NCI-H1048 (cell line): ENCODE results near the gene ELL3.
"Not testable (repeated sequence)": the region's sequence is repeated elsewhere in the genome, so short reads cannot be mapped to it uniquely, and the experiment has no call there.

Experiments
- DNase-seq: peaks from one replicate; lab custom pipeline; 2025; lab: John Stamatoyannopoulos, UW

The ELL3 gene

DNA sequence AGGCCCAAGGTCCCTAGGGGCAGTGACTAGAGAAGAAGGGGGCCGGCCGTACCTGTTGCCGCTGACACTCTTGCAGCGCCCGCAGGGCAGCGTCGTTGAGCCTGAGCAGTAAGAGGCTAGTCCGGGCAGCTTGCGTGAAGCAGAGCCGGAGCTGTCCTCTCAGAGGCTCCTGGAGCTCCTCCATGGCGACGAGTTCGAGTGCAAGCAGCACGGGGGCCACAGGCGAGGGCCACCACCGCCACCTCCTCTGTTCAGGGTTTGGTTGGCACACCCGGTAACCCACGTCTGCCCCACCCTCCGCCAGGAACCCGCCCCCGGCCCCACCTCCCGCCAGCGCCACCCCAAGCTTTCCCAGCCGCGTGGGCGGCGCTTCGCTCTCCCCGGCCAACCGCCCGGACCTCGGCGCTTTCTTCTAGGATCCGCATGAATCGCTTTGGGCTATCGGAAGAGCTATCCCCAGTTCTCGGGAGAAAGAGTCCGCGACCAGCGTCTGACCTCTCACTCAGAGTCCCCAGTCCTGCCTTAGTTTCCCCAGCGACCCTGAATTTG is at the start of gene ELL3:
TSS of gene ELL3 (minus strand) at position 249 of the 549 bp plus-strand sequence. CDS start at position 184, 65 bp downstream.
- DNase-seq = peak; percentile 71

DNA sequence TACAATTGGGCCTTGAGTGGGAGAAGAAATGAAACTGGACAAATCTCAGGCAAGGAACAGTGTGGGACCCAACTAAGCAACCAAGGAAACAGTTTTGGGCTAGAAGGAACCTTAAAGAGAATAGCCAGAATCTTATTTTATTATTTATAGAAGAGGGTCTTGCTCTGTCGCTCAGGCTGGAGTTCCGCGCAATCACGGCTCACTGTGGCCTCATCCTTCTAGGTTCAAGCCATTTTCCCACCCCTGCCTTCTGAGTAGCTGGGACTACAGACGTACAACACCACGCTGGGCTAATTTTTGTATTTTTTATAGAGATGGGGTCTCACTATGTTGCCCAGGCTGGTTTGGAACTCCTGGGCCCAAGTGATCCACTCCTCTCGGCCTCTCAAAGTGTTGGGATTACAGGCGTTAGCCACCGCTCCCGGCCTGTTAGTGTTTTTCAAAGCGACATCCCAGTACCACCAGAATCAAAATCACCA is 49.3 kb upstream of the ELL3 start:
- DNase-seq = no peak

DNA sequence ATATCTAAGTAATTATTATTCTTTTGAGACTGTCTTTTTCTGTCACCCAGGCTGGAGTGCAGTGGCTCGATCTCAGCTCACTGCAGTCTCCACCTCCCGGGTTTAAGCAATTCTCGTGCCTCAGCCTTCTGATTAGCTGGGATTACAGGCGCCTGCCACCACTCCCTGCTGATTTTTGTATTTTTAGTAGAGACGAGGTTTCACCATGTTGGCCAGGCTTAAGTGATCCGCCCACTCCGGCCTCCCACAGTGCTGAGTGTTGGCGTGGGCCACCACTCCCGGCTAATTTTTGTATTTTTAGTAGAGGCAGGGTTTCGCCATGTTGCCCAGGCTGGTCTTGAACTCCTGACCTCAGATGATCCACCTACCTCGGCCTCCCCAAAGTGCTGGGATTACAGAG is 48.5 kb upstream of the ELL3 start:
- not testable (repeated sequence) for DNase-seq

GRCh38 chr15:43824302-43825246 is 47.8 kb upstream of the ELL3 start, which contains the start of gene MFAP1:
TSS of gene MFAP1 (minus strand) at chr15:43824690. CDS start at chr15:43824569, 121 bp downstream.
- DNase-seq = peak; percentile 96

DNA sequence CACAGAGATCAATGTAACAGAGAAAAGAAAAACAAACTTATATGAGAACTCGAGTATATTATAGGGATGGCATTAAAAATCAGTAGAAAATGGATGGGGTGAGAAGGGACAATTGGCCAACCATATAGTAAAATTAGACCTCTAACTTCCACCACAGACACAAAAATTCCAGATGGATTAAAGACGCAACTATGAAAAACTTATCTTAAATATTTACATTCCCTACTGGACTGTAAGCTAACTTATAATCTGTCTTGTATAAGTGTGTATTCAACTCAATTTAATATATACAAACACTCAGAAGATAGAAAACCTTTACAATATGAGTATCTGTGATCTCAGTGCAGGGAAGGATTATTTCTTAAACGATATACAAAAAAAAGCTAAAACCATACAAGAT is 44.7 kb upstream of the ELL3 start:
- DNase-seq = no peak

GRCh38 chr15:43815064-43815463 is 38.3 kb upstream of the ELL3 start:
- not testable (repeated sequence) for DNase-seq

- DNase-seq = no peak
Observed at GRCh38 chr15:43808960-43809678, 32.4 kb upstream of the ELL3 start.

- no peak for DNase-seq
Observed at GRCh38 chr15:43808435-43808950, 31.7 kb upstream of the ELL3 start.

- DNase-seq = not testable (repeated sequence)
Observed at GRCh38 chr15:43802676-43803075, 25.9 kb upstream of the ELL3 start.

GRCh38 chr15:43800286-43801141 is 23.7 kb upstream of the ELL3 start, which contains the start of gene HYPK:
TSS of gene HYPK (plus strand) at chr15:43800599. CDS start at chr15:43800623, 24 bp downstream.
- DNase-seq = peak; percentile 80

DNA sequence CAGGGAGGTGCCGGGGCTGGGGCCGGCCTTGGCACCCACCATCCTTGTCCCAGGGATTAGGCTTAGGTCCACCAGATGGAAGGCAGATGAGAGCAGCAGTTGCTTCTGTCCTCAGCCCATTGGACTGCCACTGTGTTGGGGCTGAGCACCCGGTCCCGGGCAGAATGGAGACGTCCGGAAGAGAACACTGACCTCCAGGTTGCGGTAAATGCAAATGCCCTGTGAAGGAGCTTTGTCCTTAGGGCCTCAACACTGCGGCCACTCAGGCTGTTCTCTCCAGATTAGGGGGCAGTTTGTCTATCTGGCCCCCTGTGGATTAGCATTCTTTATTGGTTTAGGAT is 23.1 kb upstream of the ELL3 start, which contains the start of gene SERINC4:
TSS of gene SERINC4 (minus strand) at position 276 of the 341 bp plus-strand sequence. CDS start at position 42, 234 bp downstream.
- no peak for DNase-seq

DNA sequence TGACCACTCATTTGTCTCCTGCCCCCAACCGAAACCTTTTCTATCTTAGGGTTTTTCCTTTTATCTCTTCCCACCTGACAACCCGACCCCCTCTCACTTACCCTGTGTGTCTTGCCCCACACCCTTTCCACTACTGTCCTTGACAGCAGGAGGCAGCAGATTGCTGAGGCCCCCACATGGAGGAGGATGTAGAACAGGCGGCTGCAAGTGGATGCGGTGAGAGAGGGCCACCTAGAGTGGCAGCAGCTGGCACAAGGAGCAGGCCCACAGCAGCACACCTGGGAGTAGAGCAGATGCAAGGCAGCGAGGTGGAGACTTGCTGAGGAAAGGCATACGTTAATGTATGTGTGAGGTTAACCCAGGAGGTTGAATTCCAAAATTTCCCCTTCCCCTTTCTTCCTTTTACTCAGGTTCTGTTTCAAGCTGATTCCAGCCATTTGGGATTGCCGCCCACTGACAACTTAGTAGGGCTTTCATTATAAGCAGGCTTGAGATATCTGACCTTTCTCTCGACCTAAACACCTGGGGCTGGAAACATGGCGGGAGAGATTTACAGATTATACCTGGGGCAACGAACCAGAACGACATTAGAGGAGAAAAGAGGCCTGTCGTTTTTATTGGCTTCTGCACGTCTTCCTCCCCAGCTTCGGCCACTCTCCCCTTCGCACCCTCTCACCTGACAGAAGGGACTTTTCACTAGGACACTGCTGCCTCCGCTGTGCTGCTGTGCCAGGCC is 22.6 kb upstream of the ELL3 start:
- DNase-seq = no peak

GRCh38 chr15:43796566-43796965 is 19.8 kb upstream of the ELL3 start:
- DNase-seq = no peak

GRCh38 chr15:43795997-43796396 is 19.2 kb upstream of the ELL3 start:
- DNase-seq = no peak

DNA sequence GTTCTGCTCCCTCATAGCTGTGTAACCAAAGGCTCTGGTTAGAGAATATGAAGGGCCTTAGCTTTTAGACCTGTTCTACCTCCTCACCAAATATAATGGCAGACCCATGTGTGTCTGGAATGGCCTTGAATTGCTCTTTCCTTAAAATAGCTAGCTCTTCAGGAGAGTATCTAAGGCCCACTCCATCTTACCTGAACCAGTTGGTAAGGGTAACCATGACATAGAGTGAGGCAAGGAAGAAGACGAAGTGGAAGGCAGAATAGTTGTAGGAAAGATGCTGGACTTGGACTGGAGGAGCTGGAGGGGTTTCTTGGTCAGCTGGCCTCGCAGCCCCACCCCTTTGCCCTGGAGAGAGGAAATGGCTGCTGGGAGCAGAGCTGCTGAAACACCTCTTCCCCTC is 18.4 kb upstream of the ELL3 start:
- no peak for DNase-seq

DNA sequence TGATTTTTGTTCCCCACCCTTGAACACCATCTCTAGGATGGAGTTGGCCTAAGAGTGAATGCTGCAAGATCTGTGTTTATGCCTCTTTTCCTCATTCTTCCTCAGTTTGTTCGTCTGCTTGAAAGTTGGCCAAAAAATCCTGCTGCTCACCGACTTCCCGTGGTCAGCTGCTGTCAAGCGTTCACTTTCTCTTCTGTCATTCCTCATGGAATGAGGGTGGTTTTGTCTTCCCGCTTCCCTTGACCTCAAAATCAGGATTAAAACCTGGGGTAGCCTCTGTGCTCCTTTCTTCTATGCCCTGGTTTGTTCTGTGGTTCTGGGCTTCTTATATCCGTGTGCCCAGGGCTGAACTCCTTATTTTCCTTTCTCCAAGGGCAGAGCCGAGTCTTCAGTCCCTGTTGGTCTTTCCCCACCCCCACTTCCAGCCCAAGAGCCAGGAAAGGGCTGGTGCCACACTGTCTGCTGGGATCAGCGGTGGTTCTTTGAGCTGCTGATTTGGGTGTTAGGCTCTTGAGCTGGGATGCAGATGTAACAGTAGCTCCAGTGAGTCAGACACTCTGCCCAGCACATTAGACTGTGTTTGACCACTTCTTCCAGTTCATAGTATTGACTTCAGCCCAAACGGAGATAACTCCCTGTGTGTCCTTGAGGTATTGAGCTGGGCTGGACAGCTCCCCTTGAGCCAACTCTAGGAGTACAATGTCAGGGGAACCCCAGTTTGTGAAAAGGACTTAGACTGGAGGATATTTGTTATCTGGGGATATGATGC is 17.7 kb upstream of the ELL3 start:
- DNase-seq = no peak

GRCh38 chr15:43793647-43794046 is 16.9 kb upstream of the ELL3 start:
- no peak for DNase-seq

- no peak for DNase-seq
Observed at GRCh38 chr15:43792761-43793476, 16.2 kb upstream of the ELL3 start.
